K562 (cell line): ENCODE measurements around the gene AMBRA1. TPM values are rescaled to one million over a fixed set of nuclear protein-coding genes. Genes with fewer than 3 reads are reported as not detected.

Source experiments
- ATAC-seq: fragments of 200-7000 bp; cut with Tn5 transposase; 3 replicates; pipeline ENCODE4 v1.9.1; 2020; ENCODE audit warnings: moderate library complexity
- BruUV-seq: library from RNA; stranded (reverse); fragments of 400-500 nt; replicated peaks from 2 replicates; lab custom pipeline; 2021; lab: Mats Ljungman, UMichigan
- CTCF ChIA-PET: fragments of 300-600 bp; formaldehyde crosslinking; extraction: SDS; loops from one replicate; lab custom pipeline; 2021; ENCODE audit warnings: low intra/inter-chr PET ratio; lab: Yijun Ruan, JAX
- POLR2A ChIA-PET: fragments of 300-600, 350-650 bp; sonication (Branson Sonifier 250); formaldehyde crosslinking; extraction: SDS; loops from one replicate; lab custom pipeline; 2021; ENCODE audit warnings: antibody characterized with exemption, inconsistent platforms; lab: Yijun Ruan, JAX
- DNase-seq, 4 experiments: peaks; one replicate each; pipeline versions ENCODE4 v3.0.0 to v3.0.0-alpha.2; 2011 to 2018; ENCODE audit warnings: low spot score in 3 of 4, mixed read lengths in 3 of 4; ENCODE audit errors: extremely low read depth in 1 of 4
- FAIRE-seq: peaks from 2 replicates; lab custom pipeline; 2011; peaks lifted over from hg19 to GRCh38; lab: Jason Lieb, UNC
- H2AFZ ChIP-seq: 2 replicates; pipeline ENCODE4 v1.6.0; 2011; ENCODE audit warnings: low read depth, low read length, control low read depth, inconsistent platforms
- H3K27ac ChIP-seq: fragments of 200-600 bp; 3 replicates; pipeline ENCODE4 v1.8.0; 2011; ENCODE audit warnings: low read depth, mild to moderate bottlenecking, control low read depth, inconsistent platforms, low read length, moderate library complexity, mixed read lengths; ENCODE audit errors: extremely low read depth
- H3K27me3 ChIP-seq, 2 experiments: fragments of 300-600 bp in 1 of 2; 2 replicates in 1 of 2; 3 replicates in 1 of 2; pipeline versions ENCODE4 v1.6.0 to v1.8.0; 2011; ENCODE audit warnings: inconsistent platforms in 2 of 2, low read length in 2 of 2, mild to moderate bottlenecking in 1 of 2, mixed read lengths in 1 of 2, moderate library complexity in 1 of 2; ENCODE audit not compliant: control insufficient read depth in 2 of 2, insufficient read depth in 2 of 2
- H3K36me3 ChIP-seq: fragments of 300-600 bp; 3 replicates; pipeline ENCODE4 v1.8.0; 2011; ENCODE audit warnings: mild to moderate bottlenecking, low read length, inconsistent platforms; ENCODE audit not compliant: control insufficient read depth, insufficient read depth
- H3K4me1 ChIP-seq, 2 experiments: fragments of 200-600 bp in 1 of 2; replicated peaks in 1 of 2; 2 replicates in 1 of 2; 3 replicates in 1 of 2; pipeline versions ENCODE4 v1.5.1 to v1.8.0; 2011; ENCODE audit warnings: inconsistent platforms in 2 of 2, low read length in 2 of 2, mild to moderate bottlenecking in 1 of 2, mixed read lengths in 1 of 2, moderate library complexity in 1 of 2; ENCODE audit not compliant: control insufficient read depth in 2 of 2, insufficient read depth in 2 of 2
- H3K4me2 ChIP-seq: 2 replicates; pipeline ENCODE4 v1.6.1; 2011; ENCODE audit warnings: low read length, control low read depth, inconsistent platforms, mixed read lengths; ENCODE audit not compliant: insufficient read depth
- H3K4me3 ChIP-seq: fragments of 200-600 bp; sonication (generic), shearing (Covaris generic); 2 replicates; pipeline ENCODE4 v1.5.1; 2016; ENCODE audit warnings: control low read depth, inconsistent platforms
- H3K79me2 ChIP-seq: fragments of 200-600 bp; 3 replicates; pipeline ENCODE4 v1.8.0; 2011; ENCODE audit warnings: low read length, inconsistent platforms; ENCODE audit not compliant: control insufficient read depth, insufficient read depth
- H3K9ac ChIP-seq, 2 experiments: 2 replicates each; pipeline versions ENCODE4 v1.6.0 to v1.6.1; 2011; ENCODE audit warnings: low read depth in 2 of 2, low read length in 2 of 2, control low read depth in 1 of 2, inconsistent platforms in 1 of 2, mild to moderate bottlenecking in 1 of 2, mixed read lengths in 1 of 2; ENCODE audit not compliant: insufficient read depth in 1 of 2
- H3K9me1 ChIP-seq: one replicate; pipeline ENCODE4 v1.6.0; 2011; ENCODE audit warnings: inconsistent platforms, mild to moderate bottlenecking, low read length, moderate library complexity; ENCODE audit not compliant: control insufficient read depth, insufficient read depth
- H3K9me3 ChIP-seq: replicated peaks from 2 replicates; pipeline ENCODE4 v1.5.1; 2011; ENCODE audit warnings: low read depth, low read length, inconsistent platforms; ENCODE audit not compliant: control insufficient read depth, insufficient read depth
- H4K20me1 ChIP-seq: replicated peaks from 2 replicates; pipeline ENCODE4 v1.6.1; 2011; ENCODE audit warnings: low read length, inconsistent platforms, mixed read lengths; ENCODE audit not compliant: control insufficient read depth, insufficient read depth
- CBX1 ChIP-seq: sonication (generic); IDR thresholded peaks from 2 replicates; pipeline ENCODE4 v1.6.1; 2016; ENCODE audit warnings: antibody characterized with exemption, low read depth, mild to moderate bottlenecking
- EP300 ChIP-seq: IDR thresholded peaks from 2 replicates; pipeline ENCODE4 v1.6.1; 2012; ENCODE audit warnings: low read length, improper control_type of control experiment
- GMEB1 ChIP-seq: fragments of 250-450 bp; sonication (Bioruptor Pico); IDR thresholded peaks from 2 replicates; pipeline ENCODE4 v1.4.0; 2020; ENCODE audit warnings: mild to moderate bottlenecking
- PPARD ChIP-seq: fragments of 250-450 bp; sonication (Bioruptor Pico); IDR thresholded peaks from 2 replicates; pipeline ENCODE4 v1.8.0; 2022; ENCODE audit warnings: inconsistent platforms, mild to moderate bottlenecking, moderate library complexity
- RB1 ChIP-seq: fragments of 450-650 bp; IDR thresholded peaks from 2 replicates; pipeline ENCODE4 v1.6.1; 2017; ENCODE audit warnings: low read depth, mild to moderate bottlenecking
- RCOR1 ChIP-seq, 2 experiments: IDR thresholded peaks; 2 replicates each; pipeline ENCODE4 v1.6.1; 2012; ENCODE audit warnings: low read depth in 2 of 2, low read length in 2 of 2, borderline replicate concordance in 1 of 2, improper control_type of control experiment in 1 of 2
- RNF2 ChIP-seq: sonication (generic); IDR thresholded peaks from 2 replicates; pipeline ENCODE4 v1.6.1; 2016
- TAF15 ChIP-seq: fragments of 200-400 bp; formaldehyde crosslinking; IDR thresholded peaks from 2 replicates; pipeline ENCODE4 v1.6.1; 2017; ENCODE audit warnings: mild to moderate bottlenecking, low read depth, low read length, moderate library complexity
- TAF9B ChIP-seq: fragments of 450-650 bp; IDR thresholded peaks from 2 replicates; pipeline ENCODE4 v1.6.1; 2018; ENCODE audit warnings: mild to moderate bottlenecking; ENCODE audit not compliant: partially characterized antibody
- XRCC5 ChIP-seq: fragments of 200-400 bp; formaldehyde crosslinking; IDR thresholded peaks from 2 replicates; pipeline ENCODE4 v1.6.1; 2017; ENCODE audit warnings: low read depth, mild to moderate bottlenecking, low read length
- ZBTB9 ChIP-seq: fragments of 450-650 bp; formaldehyde crosslinking; IDR thresholded peaks from 2 replicates; pipeline ENCODE4 v1.4.0; 2020; ENCODE audit warnings: mild to moderate bottlenecking, moderate library complexity
- WGBS: fragments of 100-300 bp; shearing (Covaris generic); methylation state at CpG from one replicate; pipeline ENCODE4 v1.1.6; 2016; ENCODE audit warnings: low coverage, mixed read lengths; ENCODE audit not compliant: insufficient coverage; ENCODE audit errors: missing lambda C conversion rate; 5-methylcytosine and 5-hydroxymethylcytosine counted together
- in situ Hi-C: fragments of 300-500 bp; cut with MboI; formaldehyde crosslinking; loops from 4 replicates; pipeline ENCODE4 v1.15.0; 2018; ENCODE audit warnings: inconsistent platforms, mixed read lengths
- intact Hi-C: fragments of 100-400 bp; cut with micrococcal nuclease; formaldehyde crosslinking; loops from 2 replicates; pipeline ENCODE4 v1.14.2; 2022
- polyA plus RNA-seq, 8 experiments: library from polyadenylated mRNA; depleted of rRNA in 4 of 8; stranded (reverse) in 5 of 8; unstranded in 3 of 8; fragments of >200 nt; fragmentation: Nextera tagmentation in 2 of 8; fragmentation: Illumina TruSeq in 1 of 8; extraction: Ambion mirVana in 2 of 8; extraction: Trizol in 1 of 8; gene quantifications; 2 replicates each; pipeline versions ENCODE4 v1.2.1 to v1.2.3, GENCODE V29; 2011 to 2014; ENCODE audit warnings: inconsistent platforms in 1 of 8, missing spikeins in 1 of 8
- total RNA-seq, 7 experiments: library from RNA; depleted of rRNA in 6 of 7; stranded (reverse); fragments of >200 nt in 6 of 7; fragmentation: Illumina TruSeq in 2 of 7; extraction: Trizol in 2 of 7; gene quantifications; 2 replicates each; pipeline versions ENCODE4 v1.2.1 to v1.2.3, GENCODE V29; 2011 to 2021; ENCODE audit warnings: low replicate concordance in 1 of 7

Gene AMBRA1
- total and polyA plus RNA-seq, 9 of the 15 experiments (the other 6 are each of a cell fraction or from before 2014, with no cell fraction given) = 0.15 to 24.5 (median 13.0) TPM

GRCh38 chr11:46393231-46393616, 200.6 kb downstream of the AMBRA1 start (continued):
- TF ChIP-seq GMEB1 (no peak), PPARD (CRISPR knock-in tag) (no peak), TAF9B (no peak), RB1 (no peak), EP300 (no peak)

- Histone ChIP-seq H3K27me3 (peaks cover 0 to 11% of the 10 kb centered on the region in 2 experiments; a peak in 1 of 5 replicates), H3K4me2 (peak overlapping the region; percentile 70), H4K20me1 (peaks cover 16% of the 10 kb centered on the region), H3K27ac (no peak overlapping the region), H3K4me3 (peak overlapping the region; percentile 81), H3K4me1 (peaks cover 19 to 56% of the 10 kb centered on the region in 2 experiments), H3K79me2 (no peaks in the 10 kb centered on the region), H3K9me3 (no peaks in the 10 kb centered on the region), H3K9ac (peak overlapping the region in 1 of 2 experiments; percentile 87; a peak in 2 of 4 replicates), H3K36me3 (peaks cover 11% of the 10 kb centered on the region; the same call in 1 of the 3 replicates), H3K9me1 (no peaks in the 10 kb centered on the region), H2AFZ (peak overlapping the region; percentile 82)
- peak; percentile 89 for ATAC-seq
- ChIA-PET CTCF (interaction anchor here (0.6 to 0.7 kb wide), 2 partner anchors 24 to 621 kb away, joined by 3 read pairs; no protein-coding TSS in a partner anchor), POLR2A (interaction anchor here (0.5 to 2.0 kb wide), 17 partner anchors 9 to 865 kb away, joined by 3 to 13 read pairs (median 3); partner anchors contain the start of genes MDK and NR1H3)
- WGBS = 1% methylated on average over 56 of the region's 71 CpGs
- FAIRE-seq = peak; percentile 77
- peak; percentile 88 to 94 (median 90) for DNase-seq
- in situ Hi-C loops (no loop called here), intact Hi-C loops (no loop called here)
- no TSS peak for BruUV-seq
- TF ChIP-seq TAF15 = no peak
- no peak for TF ChIP-seq CBX1
- TF ChIP-seq ZBTB9 (CRISPR knock-in tag) = 0 out of 2 replicates have a peak, but pooled peaks have one; percentile 19
- TF ChIP-seq RNF2 = no peak
- TF ChIP-seq XRCC5 = peak; percentile 90; the same call in 1 of the 2 replicates
- TF ChIP-seq RCOR1 (IDR thresholded peaks at IDR 0.05; ENCODE audit: borderline replicate concordance in 1 of 2, low read depth in 2 of 2, low read length in 2 of 2) = peak in 1 of 2 experiments; percentile 92; a peak in 2 of 4 replicates
These were observed 201.2 kb downstream of the AMBRA1 start for GRCh38 chr11:46392421-46393230.
